Activated CD4-positive, alpha-beta T cell treated with anti-CD3 and anti-CD28 coated beads, Interleukin-2, amount 10 ng/mL, durations not matched to agents 24 days and 14 days (primary cell): ENCODE results near the gene ABHD16A. TPM values are rescaled to one million over a fixed set of nuclear protein-coding genes. Genes with fewer than 3 reads are reported as not detected.

Source experiments
- DNase-seq: peaks from one replicate; pipeline ENCODE4 v3.0.0; 2022
- H3K27ac Mint-ChIP-seq: one replicate; pipeline ENCODE4 v1.8.0; 2022; ENCODE audit warnings: mild to moderate bottlenecking, mixed read lengths
- H3K27me3 Mint-ChIP-seq: one replicate; pipeline ENCODE4 v1.8.0; 2022; ENCODE audit warnings: mixed read lengths
- H3K36me3 Mint-ChIP-seq: one replicate; pipeline ENCODE4 v1.8.0; 2022; ENCODE audit warnings: low read depth, mild to moderate bottlenecking, mixed read lengths
- H3K4me1 Mint-ChIP-seq: one replicate; pipeline ENCODE4 v1.8.0; 2021; ENCODE audit warnings: mixed read lengths
- H3K4me3 Mint-ChIP-seq: one replicate; pipeline ENCODE4 v1.8.0; 2022; ENCODE audit warnings: mild to moderate bottlenecking, moderate library complexity, mixed read lengths
- H3K9me3 Mint-ChIP-seq: one replicate; pipeline ENCODE4 v1.8.0; 2021; ENCODE audit warnings: mixed read lengths
- intact Hi-C: fragments of 100-400 bp; cut with micrococcal nuclease; formaldehyde crosslinking; loops from one replicate; pipeline ENCODE4 v1.15.1; 2023
- total RNA-seq: library from RNA; stranded (reverse); gene quantifications from 2 replicates; pipeline ENCODE4 v1.2.3, GENCODE V29; 2022

ABHD16A gene
- 43.1 and 44.7 TPM in 2 replicates for total RNA-seq

DNA sequence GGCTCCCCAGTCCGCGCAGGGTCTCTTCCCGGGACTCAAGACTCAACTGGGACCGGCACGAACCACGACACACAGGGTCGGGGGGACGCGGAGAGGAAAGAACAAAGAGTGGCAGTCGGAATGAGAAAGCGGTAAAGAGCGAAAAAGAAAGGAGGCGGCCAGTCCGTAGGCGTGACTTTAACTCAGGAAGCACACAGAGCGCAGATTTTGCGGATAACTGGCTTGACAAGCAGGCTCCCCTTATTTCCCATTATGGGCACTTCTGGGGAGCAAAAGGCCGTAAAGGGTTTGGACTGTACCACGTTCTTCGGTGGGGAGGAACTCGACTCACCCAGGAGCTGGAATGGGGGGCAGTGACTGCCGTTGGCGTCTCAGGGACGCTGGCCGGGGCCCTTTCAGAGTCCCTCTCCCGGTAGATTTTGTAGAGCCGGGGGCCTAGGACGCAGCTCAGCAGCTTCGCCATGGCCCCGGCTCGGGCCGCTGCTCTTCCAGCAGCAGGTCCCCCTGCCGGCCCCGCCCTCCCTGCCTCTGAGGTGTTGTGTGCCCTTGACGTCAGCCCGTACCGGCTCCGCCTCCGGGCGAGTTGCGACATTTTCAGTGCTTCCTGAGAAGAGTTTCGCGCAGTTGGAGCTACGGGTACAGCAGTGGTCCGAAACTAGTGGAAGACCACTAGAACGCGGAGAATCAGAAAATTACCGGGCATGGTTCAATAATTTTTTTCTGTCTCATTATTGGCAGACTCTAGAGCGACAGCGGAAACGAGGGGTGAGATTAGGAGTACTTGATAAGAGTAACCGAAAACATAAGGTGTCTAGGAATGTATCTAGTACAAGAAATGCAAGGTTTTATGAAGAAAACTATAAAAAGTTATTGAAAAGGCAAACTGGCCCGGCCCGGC lies at the start of gene ABHD16A:
ABHD16A (minus strand) TSS at position 506 of the 898 bp plus-strand sequence; CDS start at position 463, 43 bp downstream.
- H3K4me1 Mint-ChIP-seq = peaks cover 23% of the 10 kb centered on the region
- DNase-seq = peak; percentile 99
- H3K9me3 Mint-ChIP-seq = no peaks in the 10 kb centered on the region
- no peaks in the 10 kb centered on the region for H3K27me3 Mint-ChIP-seq
- peak within 1 kb of the TSS; percentile 98 for H3K4me3 Mint-ChIP-seq
- H3K36me3 Mint-ChIP-seq = peaks cover 10% of the 10 kb centered on the region
- H3K27ac Mint-ChIP-seq = peak within 1 kb of the TSS; percentile 99
- intact Hi-C loops = loop anchor here (1.0 to 2.0 kb wide), 5 partner anchors 22 to 160 kb away; partner anchors contain the start of genes CLIC1 and LY6G5C

DNA sequence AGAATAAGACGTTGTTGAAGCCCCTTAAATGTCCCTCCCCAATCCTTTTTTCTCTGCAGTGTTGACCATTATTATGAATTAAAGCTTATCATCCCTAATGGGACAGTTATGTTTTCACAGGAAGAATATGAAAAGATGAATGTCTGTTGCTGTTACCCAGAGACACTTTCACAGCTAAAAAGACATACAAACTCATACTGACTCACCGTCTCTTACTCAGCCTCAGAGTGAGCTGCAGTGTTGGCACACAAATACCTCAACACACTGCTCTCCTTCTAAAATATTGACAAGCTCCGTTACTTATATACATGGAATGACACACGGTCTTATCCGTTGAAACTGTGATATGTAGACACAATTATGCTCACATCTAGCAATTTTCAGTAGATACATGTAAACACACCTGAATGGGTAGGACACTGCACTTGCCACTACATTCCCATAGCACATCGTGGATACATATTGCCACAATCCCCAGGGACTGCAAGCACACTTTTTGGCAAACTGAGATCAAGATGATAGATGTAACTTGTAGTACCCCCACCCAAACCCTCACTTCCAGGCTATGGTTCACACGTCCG lies 49.7 kb upstream of the ABHD16A start:
- H3K9me3 Mint-ChIP-seq = no peaks in the 10 kb centered on the region
- H3K36me3 Mint-ChIP-seq = peaks cover 14% of the 10 kb centered on the region
- no peaks in the 10 kb centered on the region for H3K27me3 Mint-ChIP-seq
- no peaks in the 10 kb centered on the region for H3K4me1 Mint-ChIP-seq
- no peak for DNase-seq
- no peak overlapping the region for H3K27ac Mint-ChIP-seq
- H3K4me3 Mint-ChIP-seq = no peak overlapping the region
- intact Hi-C loops = no loop called here

DNA sequence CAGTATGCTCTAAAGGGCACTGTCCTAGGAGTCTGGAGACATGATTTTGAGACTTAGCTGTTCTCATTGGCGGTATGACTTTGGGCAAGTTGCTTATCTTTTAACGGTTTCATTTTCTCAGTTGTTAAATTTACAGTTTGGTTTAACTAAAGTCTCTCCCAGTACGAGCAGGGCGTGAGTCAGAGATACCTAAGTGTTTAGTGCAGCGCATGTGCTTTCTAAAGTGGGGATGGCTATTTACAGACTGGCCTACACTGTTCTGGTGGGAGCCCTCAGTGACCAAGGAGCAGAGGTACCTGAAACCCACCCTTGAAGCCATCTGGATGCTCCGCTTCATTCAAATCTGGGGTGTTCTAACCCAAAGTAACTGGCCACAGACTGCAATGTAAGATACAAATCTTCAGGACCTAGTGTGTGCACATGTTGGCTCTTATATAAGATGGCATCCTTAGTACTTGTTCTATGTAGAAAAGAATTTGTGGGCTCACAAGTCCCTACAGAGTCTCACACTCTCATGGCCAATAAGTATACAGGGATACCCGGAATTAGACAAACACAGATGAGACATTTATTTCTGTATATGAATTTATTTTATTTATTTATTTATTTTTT lies 47.4 kb upstream of the ABHD16A start:
- no peak for DNase-seq
- intact Hi-C loops = no loop called here
- no peak overlapping the region for H3K4me3 Mint-ChIP-seq
- H3K36me3 Mint-ChIP-seq = peaks cover 21% of the 10 kb centered on the region
- no peaks in the 10 kb centered on the region for H3K27me3 Mint-ChIP-seq
- H3K27ac Mint-ChIP-seq = no peak overlapping the region
- H3K9me3 Mint-ChIP-seq = no peaks in the 10 kb centered on the region
- H3K4me1 Mint-ChIP-seq = peaks cover 3% of the 10 kb centered on the region

DNA sequence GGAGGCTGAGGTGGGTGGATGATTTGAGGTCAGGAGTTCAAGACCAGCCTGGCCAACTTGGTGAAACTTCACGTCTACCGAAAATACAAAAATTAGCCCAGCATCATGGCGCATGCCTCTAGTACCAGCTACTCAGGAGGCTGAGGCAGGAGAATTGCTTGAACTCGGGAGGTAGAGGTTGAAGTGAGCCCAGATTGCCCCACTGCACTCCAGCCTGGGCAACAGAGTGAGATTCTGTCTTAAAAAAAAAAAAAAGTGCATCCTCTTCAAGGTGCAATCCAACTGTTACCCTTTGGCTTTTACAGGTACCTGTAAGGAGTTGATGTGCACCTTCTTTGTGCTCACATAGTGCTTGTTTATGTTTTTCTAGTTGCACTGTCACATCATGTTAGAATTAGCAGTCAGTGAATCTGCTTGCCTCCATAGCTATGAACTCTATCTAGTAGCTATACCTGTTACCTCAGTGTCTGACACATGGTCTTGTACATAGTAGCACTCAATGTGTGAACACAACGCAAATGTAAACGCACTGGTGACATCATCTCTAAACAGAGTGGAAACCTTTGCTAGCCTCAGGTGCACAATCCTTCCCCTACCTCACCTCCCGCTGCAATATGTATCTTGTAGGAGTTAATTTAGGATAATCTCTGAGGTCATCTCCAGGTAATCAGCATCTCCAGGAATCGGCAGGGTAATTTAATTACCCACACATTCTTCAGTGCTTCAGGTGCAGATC lies 46.3 kb upstream of the ABHD16A start:
- Mint-ChIP-seq H3K4me3 (no peak overlapping the region), H3K9me3 (no peaks in the 10 kb centered on the region), H3K27ac (peak overlapping the region; percentile 10), H3K36me3 (peaks cover 28% of the 10 kb centered on the region), H3K27me3 (no peaks in the 10 kb centered on the region), H3K4me1 (peaks cover 7% of the 10 kb centered on the region)
- DNase-seq = no peak
- intact Hi-C loops = no loop called here

DNA sequence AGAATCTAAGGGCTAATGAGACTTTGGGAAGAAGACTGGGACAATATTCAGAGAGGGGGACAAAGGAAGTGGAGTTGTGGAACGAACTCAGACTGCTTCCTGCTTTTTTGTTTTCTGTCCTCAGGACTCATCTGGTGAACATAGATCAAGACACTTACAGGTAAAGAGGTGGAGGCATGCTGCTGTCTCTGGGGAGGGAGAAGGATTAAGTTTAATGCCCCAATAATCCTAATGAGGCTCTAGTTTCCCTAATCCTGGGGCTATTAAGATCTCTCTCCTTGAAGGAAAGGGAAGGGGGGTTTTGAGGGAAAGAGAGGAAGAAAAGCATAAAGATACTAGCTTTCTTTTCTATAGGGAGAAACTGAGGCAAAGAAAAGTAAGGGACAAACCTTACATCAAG lies 41.3 kb upstream of the ABHD16A start:
- intact Hi-C loops = no loop called here
- Mint-ChIP-seq H3K27ac (no peak overlapping the region), H3K9me3 (no peaks in the 10 kb centered on the region), H3K27me3 (no peaks in the 10 kb centered on the region), H3K36me3 (peaks cover 58% of the 10 kb centered on the region), H3K4me3 (no peak overlapping the region), H3K4me1 (peaks cover 33% of the 10 kb centered on the region)
- no peak for DNase-seq

DNA sequence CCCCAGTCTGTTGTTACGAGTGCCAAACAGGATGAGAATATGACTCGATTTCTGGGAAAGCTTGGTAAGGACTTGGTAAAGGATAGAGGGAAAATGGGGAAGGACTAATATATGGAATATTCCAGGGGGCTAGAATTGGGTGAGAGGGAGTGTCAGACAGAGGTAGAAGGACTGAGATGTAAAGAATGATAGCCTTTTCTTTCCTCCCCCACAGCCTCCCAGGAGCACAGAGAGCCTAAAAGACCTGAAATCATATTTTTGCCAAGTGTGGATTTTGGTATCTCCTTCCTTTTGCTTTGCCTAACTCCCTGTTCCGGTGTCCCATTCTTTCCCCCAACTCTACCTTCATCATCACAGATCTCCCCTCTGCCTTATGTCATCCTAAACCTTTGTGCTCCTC lies 39.8 kb upstream of the ABHD16A start:
- peaks cover 47% of the 10 kb centered on the region for H3K4me1 Mint-ChIP-seq
- H3K27me3 Mint-ChIP-seq = no peaks in the 10 kb centered on the region
- peaks cover 52% of the 10 kb centered on the region for H3K36me3 Mint-ChIP-seq
- no peak overlapping the region for H3K4me3 Mint-ChIP-seq
- H3K9me3 Mint-ChIP-seq = no peaks in the 10 kb centered on the region
- H3K27ac Mint-ChIP-seq = no peak overlapping the region
- intact Hi-C loops = no loop called here
- DNase-seq = no peak

DNA sequence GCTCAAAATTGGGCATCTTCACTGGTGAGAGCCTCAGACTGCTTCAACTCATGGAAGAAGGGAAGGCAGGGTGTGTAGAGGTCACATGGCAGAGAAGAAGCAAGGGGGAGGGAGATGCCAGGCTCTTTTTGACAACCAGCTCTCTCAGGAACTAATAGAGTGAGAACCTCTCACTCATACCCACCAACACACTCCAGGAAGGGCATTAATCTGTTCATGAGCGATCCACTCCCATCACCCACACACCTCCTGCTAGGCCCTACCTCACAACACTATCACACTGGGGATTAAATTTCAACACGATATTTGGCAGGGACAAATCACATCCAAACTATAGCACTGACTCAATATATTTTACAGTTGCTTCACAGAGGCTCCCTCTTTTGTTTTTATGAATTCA lies 38.7 kb upstream of the ABHD16A start:
- peaks cover 56% of the 10 kb centered on the region for H3K4me1 Mint-ChIP-seq
- intact Hi-C loops = no loop called here

DNA sequence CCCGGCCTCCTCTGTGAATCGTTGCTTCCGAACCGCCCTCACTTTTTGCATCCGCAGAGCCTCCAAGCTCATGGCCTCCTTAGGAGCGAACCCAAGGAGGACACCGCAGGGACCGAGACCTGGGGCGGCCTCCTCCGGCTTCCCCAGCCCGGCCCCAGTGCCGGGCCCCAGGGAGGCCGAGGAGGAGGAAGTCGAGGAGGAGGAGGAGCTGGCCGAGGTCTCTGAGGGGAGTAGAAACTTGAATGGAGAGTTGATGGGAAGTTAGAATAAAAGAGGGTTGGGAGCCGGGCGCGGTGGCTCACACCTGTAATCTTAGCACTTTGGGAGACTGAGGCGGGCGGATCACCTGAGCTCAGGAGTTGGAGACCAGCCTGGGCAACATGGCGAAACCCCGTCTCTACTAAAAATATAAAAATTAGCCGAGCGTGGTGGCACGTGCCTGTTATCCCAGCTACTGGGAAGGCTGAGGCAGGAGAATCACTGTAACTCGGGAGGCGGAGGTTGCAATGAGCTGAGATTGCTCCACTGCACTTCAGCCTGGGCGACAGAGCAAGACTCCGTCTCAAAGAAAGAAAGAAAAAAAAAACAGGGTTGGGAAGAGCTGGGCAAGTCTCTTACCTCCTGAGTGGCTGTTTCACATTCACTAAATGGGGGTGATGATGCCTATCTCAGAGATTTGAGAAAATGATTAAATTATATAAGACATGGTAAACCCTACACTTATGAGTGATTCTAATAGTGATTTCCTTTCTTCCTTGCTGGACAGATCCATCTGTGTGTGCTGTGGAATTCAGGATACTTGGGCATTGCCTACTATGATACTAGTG lies 37.5 kb upstream of the ABHD16A start:
- peak overlapping the region; percentile 98 for H3K4me3 Mint-ChIP-seq
- peaks cover 50% of the 10 kb centered on the region for H3K36me3 Mint-ChIP-seq
- peaks cover 58% of the 10 kb centered on the region for H3K4me1 Mint-ChIP-seq
- peak overlapping the region; percentile 93 for H3K27ac Mint-ChIP-seq
- H3K27me3 Mint-ChIP-seq = no peaks in the 10 kb centered on the region
- intact Hi-C loops = no loop called here
- peak; percentile 87 for DNase-seq
- no peaks in the 10 kb centered on the region for H3K9me3 Mint-ChIP-seq

More for the DNA sequence above, 38.7 kb upstream of the ABHD16A start:
- Mint-ChIP-seq H3K27ac (peak overlapping the region; percentile 67), H3K27me3 (no peaks in the 10 kb centered on the region), H3K9me3 (no peaks in the 10 kb centered on the region), H3K36me3 (peaks cover 44% of the 10 kb centered on the region), H3K4me3 (peak overlapping the region; percentile 98)
- DNase-seq = no peak

DNA sequence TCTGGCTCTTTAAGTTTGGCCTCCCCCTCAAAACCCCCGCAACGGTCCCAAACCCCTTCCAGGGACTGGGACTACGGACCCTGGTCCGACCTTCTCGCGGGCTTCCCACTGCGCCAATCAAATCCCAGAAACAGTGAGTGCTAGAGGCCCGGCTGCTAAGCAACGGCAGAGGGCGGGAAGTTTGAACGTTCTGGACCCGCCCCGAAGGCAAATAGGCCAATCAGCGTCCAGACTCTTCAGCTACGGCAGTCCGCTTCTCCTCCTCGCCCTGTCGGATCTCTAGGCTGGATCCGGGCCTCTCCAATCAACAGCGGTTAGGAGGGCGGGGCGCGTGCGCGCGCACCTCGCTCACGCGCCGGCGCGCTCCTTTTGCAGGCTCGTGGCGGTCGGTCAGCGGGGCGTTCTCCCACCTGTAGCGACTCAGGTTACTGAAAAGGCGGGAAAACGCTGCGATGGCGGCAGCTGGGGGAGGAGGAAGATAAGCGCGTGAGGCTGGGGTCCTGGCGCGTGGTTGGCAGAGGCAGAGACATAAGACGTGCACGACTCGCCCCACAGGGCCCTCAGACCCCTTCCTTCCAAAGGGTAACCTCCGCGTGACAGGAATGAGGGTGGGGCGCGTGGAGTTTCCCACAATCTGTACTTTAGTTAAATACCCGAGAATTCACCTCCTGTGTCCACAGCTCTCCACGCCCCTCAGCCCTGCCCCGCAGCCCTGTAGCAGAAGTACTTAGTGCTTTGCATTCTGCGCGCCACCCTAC lies 36.7 kb upstream of the ABHD16A start, which contains the start of gene MSH5:
MSH5 (plus strand) TSS at position 367 of the 758 bp plus-strand sequence. CDS start 462 bp downstream, outside the sequence.
- Mint-ChIP-seq H3K27me3 (no peaks in the 10 kb centered on the region), H3K4me3 (peak within 1 kb of the TSS; percentile 98), H3K9me3 (no peaks in the 10 kb centered on the region), H3K36me3 (peaks cover 50% of the 10 kb centered on the region), H3K27ac (peak within 1 kb of the TSS; percentile 93), H3K4me1 (peaks cover 54% of the 10 kb centered on the region)
- peak; percentile 99 for DNase-seq
- intact Hi-C loops = loop anchor here (1.0 to 10.0 kb wide), 8 partner anchors 29 to 1575 kb away; partner anchors contain the start of genes ATP6V1G2, HSD17B8, LTB and LY6G5C

DNA sequence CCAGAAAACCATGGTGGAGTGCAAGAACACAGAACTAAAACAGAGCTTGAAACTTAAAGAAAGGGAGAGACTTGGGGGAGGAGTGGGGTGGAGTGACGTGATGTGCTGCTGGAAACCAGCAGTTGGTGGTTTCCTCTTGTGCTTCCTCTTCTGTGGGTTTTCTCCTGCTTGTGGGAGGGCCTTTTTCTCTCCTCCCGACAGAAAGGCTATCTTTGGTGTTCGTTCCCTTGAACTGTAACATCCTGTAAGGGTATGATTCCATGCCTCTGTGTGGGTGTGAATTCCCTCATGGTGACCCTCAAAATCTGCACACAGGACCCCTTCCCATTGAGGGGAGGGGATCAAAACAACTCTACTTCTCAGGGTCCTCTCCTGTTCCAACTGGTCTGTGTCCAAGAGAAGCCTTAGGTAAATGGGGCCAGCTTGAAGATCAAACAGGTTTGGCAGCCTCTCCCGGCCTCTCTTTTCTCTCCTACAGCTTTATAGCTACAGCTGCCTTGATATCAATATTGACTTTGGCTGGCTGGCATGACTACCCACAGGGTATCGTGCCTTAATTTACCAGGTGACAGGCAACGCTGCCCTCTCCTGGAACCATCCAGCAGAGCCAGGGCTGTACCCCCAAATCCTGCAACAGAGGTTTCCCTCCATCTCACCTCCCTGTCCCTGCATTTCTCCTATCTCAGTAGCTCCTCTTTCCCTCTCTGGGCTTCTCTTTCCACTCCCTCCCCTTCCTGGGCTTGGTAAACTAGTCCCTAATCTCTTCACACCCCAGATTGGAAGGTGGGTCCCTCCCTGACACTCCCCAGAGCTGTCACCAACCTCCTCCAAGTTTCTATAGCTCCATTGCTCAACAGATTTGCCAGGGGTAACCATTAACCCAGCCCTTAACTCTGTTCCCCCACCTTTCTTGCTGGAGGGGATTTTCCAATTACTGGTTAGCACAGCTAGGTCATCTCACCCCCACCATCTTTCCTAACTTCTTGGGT lies 35.2 kb upstream of the ABHD16A start:
- Mint-ChIP-seq H3K27me3 (no peaks in the 10 kb centered on the region), H3K4me3 (peak overlapping the region; percentile 98), H3K4me1 (peaks cover 65% of the 10 kb centered on the region), H3K36me3 (peaks cover 56% of the 10 kb centered on the region), H3K27ac (peak overlapping the region; percentile 93), H3K9me3 (no peaks in the 10 kb centered on the region)
- intact Hi-C loops = loop anchor here (1.0 to 10.0 kb wide), 9 partner anchors 9 to 1577 kb away; partner anchors contain the start of genes ATP6V1G2, DDAH2, GPANK1 and HSD17B8
- peak; percentile 92 for DNase-seq

DNA sequence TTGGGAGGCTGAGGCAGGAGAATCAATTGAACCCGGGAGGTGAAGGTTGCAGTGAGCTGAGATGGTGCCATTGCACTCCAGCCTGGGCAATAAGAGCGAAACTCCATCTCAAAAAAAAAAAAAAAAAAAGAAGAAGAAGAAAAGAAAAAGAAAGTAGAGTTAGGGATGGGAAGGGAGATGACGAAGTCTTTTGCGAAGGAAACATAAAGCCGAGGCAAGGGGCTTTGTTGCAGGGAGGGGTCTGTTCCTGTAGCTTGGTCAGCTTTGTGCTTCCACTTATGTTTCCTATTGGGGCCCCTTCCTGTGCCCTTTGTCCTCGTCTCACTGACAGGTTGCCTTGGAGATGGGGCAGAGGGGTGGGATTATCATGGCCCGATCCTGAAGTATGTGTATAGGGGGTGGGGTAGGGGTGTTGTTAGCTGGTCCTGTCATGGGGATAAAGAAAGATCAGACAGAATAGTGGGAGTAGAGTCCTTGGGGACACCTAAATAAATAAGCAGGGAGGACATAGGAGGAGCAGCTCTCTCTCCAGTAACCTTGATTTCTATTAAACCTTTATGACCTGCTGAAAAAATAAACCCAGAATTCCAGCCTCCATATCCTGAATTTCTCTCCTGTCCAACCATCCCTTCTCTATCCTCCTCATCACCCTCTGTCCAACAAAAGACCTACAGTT lies 34.3 kb upstream of the ABHD16A start:
- peak overlapping the region; percentile 93 for H3K27ac Mint-ChIP-seq
- H3K36me3 Mint-ChIP-seq = peaks cover 51% of the 10 kb centered on the region
- H3K4me1 Mint-ChIP-seq = peaks cover 64% of the 10 kb centered on the region
- DNase-seq = peak; percentile 80
- peak overlapping the region; percentile 98 for H3K4me3 Mint-ChIP-seq
- H3K27me3 Mint-ChIP-seq = no peaks in the 10 kb centered on the region
- intact Hi-C loops = loop anchor here (2.0 to 10.0 kb wide), 5 partner anchors 73 to 1577 kb away; partner anchors contain the start of genes ATP6V1G2, GPANK1, HSD17B8 and LTB
- no peaks in the 10 kb centered on the region for H3K9me3 Mint-ChIP-seq
